Neural cell (in vitro differentiated cells): ENCODE measurements around the gene SPP1.

Experiments
- CTCF ChIP-seq: fragments of 450-650 bp; IDR thresholded peaks from 2 replicates; pipeline ENCODE4 v1.5.1; 2014; ENCODE audit warnings: antibody characterized with exemption, mild to moderate bottlenecking, moderate library complexity; ENCODE audit not compliant: poor library complexity, severe bottlenecking
- POLR2AphosphoS5 ChIP-seq: IDR thresholded peaks from 2 replicates; pipeline ENCODE4 v1.6.1; 2012
- SMC3 ChIP-seq: fragments of 450-650 bp; conservative IDR thresholded peaks from 2 replicates; pipeline ENCODE4 v1.6.1; 2014; ENCODE audit warnings: antibody characterized with exemption, mild to moderate bottlenecking, moderate library complexity; ENCODE audit not compliant: poor library complexity

DNA sequence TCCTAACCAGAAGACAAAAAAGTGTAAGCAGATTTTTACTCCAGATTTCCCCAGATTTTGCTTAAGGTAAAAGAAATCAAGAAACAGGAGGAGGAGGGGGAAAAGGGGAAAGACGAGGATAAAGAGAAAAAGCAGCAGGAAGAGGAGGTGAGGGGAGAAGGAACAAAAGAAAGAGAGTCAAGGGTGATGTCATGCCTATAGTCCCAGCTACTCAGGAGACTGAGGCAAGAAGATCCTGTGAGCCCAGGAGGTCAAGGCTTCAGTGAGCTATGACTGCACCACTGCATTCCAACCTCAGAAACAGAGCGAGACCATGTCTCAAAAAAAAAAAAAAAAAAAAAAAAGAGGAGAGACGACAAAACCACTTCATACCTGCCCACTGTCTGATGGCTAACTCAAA is 19.9 kb downstream of the SPP1 start:
- TF ChIP-seq SMC3 (no peak), CTCF (no peak), POLR2AphosphoS5 (no peak)
